T-helper 1 cell (primary cell): ENCODE measurements around the gene COPS6.

Source experiments
- DNase-seq, 5 donors: peaks; one replicate each; pipeline ENCODE4 v3.0.0-alpha.2; 2012 to 2020
- total RNA-seq, 4 donors: gene quantifications; one replicate each; lab custom pipeline; 2026; lab: John Stamatoyannopoulos, UW

COPS6 gene
- total RNA-seq, result 23.6 to 36.6 (median 26.4) reads per million in 4 donors

DNA sequence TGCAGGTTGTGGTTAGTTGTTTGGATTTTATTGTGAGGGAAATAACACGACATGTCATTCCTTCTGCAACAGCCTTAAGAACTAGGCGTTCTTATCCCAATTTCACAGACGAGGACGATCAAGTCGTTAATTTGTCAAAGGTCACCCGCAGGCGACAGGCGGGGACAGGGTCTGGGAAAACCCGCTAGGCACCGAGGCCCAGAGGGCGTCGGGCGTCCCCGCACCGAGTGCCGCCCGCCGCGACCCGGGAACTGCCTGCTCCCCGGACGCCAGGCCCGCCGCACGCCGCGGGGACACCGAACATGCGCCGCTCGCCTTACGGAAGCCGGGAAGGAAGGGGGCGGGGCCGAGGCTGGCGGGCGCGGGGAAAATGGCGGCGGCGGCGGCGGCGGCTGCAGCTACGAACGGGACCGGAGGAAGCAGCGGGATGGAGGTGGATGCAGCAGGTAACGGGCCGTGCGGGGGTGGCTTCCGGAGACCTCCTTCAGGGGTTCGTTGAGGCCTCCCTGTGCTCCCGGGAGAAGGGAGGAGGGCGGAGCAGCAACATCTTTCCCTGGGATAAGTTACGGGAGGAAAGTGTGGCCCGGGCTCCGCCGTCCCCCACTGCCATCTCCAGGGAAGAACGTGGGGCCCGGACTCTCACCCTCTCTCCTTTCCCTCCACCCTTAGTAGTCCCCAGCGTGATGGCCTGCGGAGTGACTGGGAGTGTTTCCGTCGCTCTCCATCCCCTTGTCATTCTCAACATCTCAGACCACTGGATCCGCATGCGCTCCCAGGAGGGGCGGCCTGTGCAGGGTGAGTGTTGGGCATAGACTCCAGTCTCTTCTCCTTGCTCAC lies at the start of gene COPS6:
COPS6 (plus strand) TSS at position 349 of the 837 bp plus-strand sequence; CDS start at position 371, 22 bp downstream.
- DNase-seq, result peak; percentile 75 to 83 (median 80)

GRCh38 chr7:100040575-100040974 lies 48.2 kb upstream of the COPS6 start:
- no peak for DNase-seq

- no peak for DNase-seq
Observed at GRCh38 chr7:100044718-100045117, 44.1 kb upstream of the COPS6 start.

- DNase-seq, result no peak
Observed at GRCh38 chr7:100048680-100049079, 40.1 kb upstream of the COPS6 start.

- DNase-seq, result peak; percentile 58 to 78 (median 72)
Observed at GRCh38 chr7:100049441-100050291, 39.1 kb upstream of the COPS6 start, which contains the start of gene ZSCAN21. Gene ZSCAN21, plus strand, starts transcription at chr7:100049774. Its CDS starts 7,233 bp downstream, at chr7:100057007.

GRCh38 chr7:100051611-100052010 lies 37.2 kb upstream of the COPS6 start:
- DNase-seq, result no peak

DNA sequence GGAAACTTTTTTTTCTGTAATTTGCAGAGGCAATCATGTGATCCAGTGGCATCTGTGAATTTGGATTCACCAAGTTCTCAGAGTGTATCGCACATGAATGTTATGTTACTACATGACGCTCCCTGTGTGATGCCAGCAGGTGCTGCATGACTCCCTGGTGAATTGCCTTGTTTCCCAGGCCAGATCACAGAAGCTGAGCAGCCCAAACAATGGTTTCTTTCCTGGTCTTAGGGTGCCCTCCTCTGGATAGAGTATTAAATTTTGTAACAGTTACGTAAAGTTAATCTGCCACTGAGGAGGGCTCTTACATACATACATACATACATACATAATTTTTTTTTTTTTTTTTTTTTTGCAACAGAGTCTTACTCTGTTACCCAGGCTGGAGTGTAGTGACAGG lies 35.6 kb upstream of the COPS6 start:
- DNase-seq, result peak in 2 of 5 donors; percentile 8 to 38

GRCh38 chr7:100057006-100057405 lies 31.8 kb upstream of the COPS6 start:
- DNase-seq, result no peak

DNA sequence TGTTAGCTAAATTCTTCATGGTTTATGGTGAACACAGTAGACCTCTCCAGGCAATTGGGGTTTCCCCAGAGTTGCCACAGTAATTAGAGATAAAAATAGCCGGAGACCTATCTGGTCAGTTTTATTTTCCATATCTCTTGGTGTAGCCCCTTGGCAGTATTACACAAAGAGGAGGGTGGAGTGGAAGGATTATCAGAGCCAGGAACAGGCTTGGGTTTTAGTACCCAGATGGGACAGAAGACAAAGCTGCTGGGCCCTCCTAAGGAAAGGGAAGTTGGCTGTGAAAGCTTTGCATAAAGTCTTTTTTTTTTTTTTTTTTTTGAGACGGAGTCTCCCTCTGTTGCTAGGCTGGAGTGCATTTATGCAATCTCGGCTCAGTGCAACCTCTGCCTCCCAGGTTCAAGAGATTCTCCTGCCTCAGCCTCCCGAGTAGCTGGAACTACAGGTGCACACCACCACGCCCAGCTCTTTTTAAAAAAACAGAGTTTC lies 29.5 kb upstream of the COPS6 start:
- DNase-seq, result no peak

- DNase-seq, result no peak
Observed at GRCh38 chr7:100061518-100062193, 27.1 kb upstream of the COPS6 start.

- no peak for DNase-seq
Observed at GRCh38 chr7:100063376-100063775, 25.4 kb upstream of the COPS6 start.

DNA sequence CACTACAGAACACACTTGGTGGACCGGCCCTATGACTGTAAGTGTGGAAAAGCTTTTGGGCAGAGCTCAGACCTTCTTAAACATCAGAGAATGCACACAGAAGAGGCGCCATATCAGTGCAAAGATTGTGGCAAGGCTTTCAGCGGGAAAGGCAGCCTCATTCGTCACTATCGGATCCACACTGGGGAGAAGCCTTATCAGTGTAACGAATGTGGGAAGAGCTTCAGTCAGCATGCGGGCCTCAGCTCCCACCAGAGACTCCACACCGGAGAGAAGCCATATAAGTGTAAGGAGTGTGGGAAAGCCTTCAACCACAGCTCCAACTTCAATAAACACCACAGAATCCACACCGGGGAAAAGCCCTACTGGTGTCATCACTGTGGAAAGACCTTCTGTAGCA lies 24.6 kb upstream of the COPS6 start:
- DNase-seq, result no peak

- DNase-seq, result no peak
Observed at GRCh38 chr7:100065452-100066186, 23.1 kb upstream of the COPS6 start.

GRCh38 chr7:100066953-100067352 lies 21.8 kb upstream of the COPS6 start:
- no peak for DNase-seq

DNA sequence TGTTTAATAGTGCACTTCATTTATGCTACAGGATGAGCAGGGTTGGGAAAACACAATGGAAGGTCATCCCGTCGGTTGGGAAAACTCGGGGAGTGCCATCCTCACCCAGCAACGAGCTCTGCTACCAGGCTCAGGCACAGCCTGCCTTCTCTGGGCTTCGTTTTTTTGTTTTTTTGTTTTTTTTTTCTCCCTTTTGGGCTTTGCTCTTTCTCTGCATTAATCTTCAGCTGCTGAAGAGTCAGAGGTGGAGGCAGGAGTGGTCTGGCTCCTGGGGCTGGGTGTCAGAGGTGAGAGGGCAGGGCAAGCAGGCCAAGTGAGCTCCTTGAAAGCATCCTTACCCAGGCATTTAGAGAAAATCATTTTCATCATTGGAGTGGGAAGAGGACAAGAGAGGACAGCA lies 18.8 kb upstream of the COPS6 start:
- DNase-seq, result no peak

DNA sequence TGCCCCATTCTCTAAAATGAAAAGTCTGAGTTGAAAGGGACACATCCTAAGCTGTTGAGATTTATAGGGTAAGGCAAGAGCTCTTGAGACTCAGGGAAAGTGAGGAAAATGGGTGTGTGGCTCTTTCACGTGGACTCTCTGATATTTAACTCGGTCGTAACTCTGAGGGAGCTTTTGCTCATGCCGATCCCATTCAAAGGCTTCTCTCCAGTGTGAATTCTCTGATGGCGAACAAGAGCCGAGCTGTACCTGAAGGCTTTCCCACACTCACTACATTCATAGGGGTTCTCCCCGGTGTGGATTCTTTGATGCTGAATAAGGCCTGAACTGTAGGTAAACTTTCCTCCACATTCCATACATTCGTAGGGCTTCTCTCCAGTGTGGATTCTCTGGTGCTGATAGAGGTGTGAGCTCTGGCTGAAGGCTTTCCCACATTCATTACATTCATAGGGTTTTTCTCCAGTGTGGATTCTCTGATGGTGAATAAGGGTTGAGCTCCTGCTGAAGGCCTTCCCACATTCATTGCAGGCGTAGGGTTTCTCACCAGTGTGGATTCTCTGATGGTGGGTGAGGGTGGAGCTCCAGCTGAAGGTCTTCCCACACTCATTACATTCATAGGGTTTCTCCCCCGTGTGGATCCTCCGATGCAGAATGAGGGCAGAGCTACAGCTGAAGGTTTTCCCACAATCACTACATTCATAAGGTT lies 17.6 kb upstream of the COPS6 start:
- no peak for DNase-seq

DNA sequence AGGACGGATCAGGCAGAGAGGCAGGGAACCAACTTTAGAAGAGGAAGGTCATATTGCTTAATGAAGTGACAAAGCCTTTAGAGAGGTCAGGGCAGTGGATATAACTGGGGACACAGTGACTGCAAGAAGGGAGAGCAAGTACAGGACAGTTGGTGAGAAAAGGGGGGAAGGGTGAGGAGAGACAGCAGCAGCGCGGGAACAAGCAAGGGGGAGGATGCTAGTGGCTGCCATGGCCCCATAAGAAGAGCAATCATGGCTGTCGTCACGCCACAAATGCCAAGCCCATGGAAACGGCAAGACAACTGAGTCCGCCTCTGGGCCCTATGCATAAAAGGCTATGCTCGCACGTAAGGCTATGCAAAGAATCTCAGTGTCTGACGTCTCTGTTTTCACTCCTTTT lies 16.3 kb upstream of the COPS6 start:
- no peak for DNase-seq

DNA sequence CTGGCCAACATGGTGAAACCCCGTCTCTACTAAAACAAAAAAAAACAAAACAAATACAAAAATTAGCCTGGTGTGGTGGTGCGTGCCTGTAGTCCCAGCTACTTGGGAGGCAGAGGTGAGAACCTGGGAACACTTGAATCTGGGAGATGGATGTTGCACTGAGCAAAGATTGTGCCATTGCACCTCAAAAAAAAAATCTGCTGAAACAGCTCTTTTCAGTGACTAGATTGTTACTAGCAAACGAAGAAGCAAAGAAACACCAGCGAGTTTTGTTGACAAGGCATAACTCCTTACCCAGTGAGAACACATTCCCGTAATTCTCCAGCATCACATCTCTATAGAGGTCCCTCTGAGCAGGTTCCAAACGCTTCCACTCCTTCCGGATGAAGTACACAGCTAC lies 13.9 kb upstream of the COPS6 start:
- DNase-seq, result no peak

DNA sequence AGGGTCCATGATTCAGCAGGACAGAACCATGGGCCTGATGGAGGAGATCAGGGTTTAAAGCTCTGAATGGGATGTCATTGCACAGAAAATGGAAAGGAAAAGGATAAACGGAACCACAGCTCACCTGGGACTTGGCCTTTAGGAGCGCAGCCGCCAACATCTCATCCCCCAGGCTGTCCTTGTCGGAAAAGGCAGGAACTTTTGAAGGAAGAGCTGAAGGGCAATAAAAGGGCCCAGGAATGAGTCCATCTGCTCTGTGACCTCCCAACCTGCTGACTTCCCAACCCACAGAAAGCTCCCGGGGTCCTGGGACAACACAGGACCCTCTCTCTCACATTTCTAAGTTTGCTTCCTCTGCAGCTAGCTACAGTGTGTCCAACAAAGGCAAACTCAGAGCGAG lies 13.4 kb upstream of the COPS6 start:
- no peak for DNase-seq

DNA sequence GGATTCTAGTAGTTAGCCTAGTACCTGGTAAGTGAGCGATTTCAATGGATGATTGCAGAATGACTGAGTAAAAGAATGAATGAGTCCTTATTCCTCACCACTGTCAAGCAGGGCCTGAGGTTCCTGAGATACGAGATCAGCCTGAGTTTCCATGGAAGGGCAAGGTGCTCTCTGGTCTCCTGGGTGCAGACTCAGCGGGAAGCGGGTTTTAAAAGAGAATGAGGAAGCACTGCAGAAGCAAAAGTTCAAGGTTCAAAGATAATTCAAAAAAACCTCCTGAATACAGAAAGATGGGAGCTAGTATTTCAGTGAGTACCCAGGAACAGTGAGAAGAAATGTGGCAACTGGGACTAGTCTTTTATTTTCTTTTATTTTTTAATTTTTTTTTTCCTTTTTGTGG lies 11.6 kb upstream of the COPS6 start:
- DNase-seq, result no peak

DNA sequence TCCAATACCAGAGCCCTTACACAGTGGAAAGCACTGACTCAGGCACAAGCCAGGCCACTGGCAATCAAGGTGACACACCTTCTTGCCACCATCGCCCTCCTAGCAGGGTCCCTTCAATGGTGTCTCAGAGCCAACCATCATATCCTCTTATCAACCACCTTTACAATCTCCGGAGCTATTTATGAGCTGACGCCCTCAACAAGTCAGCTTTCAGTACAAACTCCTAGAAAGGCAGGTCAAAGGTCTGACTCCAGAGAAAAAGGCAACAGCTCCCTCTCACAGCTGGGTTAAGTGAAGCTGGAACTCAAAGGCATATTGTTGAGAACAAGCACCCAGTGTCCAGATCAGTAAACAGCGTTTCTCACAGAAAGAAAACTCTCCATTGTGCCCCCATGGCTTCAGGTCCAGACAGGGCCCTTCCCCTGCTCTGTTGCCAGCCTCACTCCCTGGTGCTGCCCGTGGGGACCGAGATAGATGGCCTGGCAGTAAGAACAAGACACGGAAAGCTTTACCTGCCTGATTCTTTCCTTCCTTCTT lies 9.7 kb upstream of the COPS6 start:
- no peak for DNase-seq
